Measurements from ENCODE around the gene STK24.
"Not testable (repeated sequence)": the region's sequence is repeated elsewhere in the genome, so short reads cannot be mapped to it uniquely, and the experiment has no call there.

Gene STK24

DNA sequence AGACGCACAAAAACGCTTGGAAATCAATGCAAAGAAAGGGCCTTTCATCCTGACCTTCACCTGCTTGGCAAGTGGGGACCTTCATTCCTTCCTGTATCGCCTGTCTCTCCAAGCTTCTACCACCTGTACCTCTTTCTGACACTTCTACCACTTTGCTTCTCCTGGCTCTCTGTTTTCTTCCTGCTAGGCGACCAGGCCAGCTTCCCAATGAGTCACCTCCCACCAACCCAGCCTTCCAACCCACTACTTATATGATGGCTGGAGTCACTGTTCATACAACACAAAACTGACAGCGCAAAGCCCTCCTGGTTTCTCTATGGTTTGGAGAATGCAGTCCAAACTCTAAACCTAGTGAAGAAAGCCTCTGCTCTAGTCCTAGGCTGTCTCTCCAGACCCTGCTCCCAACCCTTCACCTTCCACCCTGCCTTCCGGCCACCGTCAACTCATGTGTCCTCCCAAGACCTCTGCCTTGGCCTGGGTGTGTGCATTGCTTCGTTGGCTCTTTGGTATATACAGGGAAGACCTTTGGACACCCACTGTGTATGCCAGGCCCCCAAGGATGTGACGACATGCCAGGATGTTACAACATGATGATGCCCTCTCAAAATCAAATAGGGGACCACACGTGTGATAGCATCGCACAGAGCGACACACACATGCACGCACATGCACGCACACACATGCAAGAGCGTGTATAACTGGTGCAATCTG, 148.5 kb downstream of the STK24 start:
- DNase-seq, result no peak

DNA sequence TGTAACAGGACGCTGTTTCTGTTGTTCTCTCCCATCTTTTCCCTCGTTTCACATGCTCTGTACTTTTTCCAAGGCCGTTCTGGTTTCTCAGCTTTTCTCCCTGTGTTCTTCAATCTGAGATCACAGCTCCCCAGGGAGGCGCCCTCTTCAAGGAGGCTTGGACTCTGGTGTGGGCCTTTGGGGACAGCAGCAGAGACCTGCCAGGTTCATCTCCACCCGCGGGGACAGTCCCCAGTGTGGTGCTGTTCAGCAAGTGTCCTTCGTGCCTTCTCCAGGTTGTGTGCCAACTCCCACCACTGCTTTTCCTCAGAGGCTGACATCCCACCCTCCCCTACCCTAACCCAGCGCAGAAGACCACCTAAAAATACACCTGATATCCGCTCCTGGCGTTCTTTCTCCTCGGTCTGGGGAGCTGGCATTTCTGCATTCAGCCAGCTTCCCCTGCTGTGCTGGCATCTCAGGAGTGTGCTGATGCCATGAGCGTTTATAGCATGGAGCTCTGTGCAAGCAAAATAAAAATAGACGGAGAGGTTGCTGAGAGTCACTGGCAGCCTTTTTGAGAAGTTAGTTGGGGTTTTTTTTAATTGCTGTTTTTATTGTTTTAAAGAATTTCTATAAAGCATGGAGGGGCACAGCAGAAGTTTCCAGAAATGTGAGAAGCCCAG, 149.4 kb downstream of the STK24 start:
- DNase-seq, result no peak

DNA sequence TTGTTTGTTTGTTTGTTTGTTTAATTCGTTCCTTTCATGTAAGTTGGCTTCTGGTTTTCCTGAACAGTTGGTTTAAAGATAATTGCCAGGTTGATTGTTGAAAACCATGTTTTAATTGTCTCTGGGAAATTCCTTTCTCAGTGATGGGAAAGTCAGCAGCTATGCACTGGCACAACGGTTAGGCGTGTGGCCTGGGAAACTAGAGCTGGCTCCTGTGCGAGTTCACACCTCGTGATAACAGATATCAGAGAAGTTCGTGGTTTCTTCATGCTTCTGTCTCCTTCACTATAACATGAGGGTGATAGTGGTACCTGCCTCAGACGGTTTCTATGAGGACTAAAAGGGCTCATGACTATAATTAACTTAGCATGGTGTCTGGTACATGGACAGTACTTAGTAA, 153.5 kb downstream of the STK24 start:
- DNase-seq, result no peak

DNA sequence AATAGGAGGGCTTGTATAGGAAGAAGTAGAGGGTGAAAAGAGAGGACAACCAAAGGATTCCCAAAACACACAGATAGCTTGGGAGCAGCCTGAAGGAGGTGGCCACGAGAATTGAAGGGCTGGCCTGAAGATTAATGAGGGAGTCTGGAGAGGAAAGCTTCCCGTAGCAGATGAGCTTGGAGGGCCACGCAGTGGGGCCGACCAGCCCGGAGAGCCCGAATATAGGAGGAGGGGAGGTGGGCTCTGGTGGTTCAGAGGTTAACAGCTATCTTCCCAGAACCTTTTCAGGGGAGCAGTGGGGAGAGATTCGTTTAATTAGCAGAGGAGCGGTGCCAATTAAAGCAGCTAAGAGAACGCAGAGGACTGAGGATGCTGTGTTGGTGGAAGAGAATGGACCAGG, 154.9 kb downstream of the STK24 start:
- no peak for DNase-seq

DNA sequence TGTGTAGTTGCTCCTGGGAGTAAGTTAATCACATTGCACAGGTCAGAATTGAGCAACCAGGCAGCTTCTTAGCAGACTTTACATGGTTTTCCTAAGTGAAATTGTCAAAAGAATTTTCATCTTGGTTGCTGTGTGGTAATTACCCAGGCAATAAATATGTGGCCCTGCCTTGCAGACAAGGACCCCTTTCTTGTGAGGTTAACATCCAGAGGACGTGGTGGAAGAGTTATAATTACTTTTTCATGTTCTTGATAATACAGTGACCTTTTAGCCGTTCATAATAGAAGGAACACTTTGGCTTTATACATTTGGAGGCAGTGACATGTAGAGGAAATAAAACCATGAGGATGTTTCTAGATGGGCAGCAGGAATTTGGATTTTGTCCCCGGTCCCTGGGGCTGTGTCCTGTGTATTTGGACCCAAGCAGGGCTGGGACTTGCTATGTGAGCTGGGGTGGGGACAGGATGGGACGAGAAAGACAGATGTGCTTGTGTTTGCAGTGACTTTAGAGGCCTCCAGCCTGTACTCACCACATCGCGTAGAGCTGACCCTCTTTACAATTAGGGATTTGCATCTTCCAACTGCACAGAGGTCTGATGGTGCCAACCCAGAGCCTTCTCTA, 156.2 kb downstream of the STK24 start:
- no peak for DNase-seq

DNA sequence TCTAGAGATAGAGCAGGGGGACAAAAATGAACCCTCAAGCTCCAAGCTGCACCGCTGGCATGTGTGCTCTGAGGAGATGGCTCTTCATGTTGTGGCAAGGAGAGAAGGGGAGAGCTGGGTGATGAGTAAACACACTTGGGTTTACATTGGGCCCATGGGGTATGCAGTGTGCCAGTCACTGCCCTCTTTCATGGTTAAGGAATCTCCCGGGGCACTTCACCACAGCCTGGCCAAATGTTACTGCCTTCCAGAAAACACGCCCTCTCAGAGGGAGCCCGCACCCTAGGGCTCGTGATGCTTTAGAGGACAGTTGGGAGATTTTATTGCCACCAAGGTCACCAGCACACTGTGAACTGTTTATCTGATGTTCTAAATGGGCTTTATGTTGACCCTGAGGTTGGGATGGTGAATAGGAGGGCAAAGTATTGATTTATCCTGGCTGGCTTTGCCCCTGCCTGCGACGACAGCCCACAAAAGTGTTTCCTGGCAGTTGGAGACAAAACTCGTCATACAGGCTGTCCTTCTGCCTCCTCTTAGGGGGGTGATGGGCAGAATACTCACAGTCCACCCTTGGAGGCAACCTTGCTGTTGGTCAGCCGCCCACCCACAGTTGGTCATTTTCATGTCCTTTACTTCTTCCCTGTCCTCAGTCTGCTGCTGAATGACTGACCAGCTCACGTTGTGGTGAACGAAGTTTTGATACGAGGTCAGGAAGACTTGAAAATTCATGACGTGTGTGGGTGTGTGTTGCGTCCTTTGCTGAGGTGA, 156.9 kb downstream of the STK24 start:
- DNase-seq, result no peak

DNA sequence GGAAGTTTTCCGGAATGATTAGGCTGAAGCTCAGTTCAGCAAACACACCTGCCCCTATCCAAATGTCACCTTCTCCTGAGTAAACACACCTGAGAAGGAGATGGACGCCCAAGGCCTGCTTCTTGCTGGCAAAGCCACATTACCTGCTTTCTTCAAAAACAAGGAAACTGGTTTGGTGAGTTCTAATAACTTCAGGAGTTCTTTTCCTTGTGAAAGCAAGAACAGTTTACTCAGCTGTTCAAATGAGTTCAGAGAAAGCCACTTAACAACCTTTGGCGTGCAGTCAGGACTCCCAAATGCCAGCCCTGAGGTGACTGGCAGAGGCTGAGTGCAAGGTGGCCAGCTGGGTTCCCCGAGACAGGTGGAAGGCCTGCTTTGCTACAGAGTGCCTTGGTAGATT, 160.5 kb downstream of the STK24 start:
- no peak for DNase-seq

DNA sequence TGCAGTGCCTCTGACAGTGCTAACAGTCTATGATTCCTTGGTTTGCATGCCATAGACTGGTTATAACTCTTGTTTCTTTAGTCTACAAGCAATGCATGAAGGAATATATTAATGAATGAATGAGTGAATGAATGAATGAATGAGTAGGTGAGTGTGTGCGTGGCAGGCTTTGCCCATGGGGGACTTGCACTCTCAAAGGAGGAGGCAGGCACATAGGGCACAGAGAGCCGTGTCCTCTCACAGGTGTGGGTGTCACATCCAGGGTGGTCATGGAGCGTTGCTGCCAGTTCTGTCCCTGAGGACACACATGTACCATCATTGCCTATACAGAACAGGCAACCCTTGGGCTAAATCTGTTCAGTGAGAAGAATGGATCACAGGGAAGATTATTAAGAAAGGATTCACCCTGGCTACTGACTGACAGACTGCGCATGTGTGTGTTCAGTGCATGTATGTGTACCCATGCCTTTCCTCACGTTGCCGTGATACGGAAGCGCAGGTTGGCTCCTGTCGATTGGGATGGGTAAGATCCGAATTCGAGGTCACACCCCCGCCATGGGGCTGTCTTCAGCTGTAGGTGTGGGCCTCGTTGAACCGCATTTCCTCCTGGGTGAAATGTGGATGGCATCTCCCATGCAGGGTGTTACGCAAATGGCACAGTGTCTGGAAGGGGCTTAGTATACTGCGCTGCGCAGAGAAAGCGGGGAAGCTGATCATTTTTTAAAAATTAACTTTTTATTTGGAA, 161.4 kb downstream of the STK24 start:
- no peak for DNase-seq

DNA sequence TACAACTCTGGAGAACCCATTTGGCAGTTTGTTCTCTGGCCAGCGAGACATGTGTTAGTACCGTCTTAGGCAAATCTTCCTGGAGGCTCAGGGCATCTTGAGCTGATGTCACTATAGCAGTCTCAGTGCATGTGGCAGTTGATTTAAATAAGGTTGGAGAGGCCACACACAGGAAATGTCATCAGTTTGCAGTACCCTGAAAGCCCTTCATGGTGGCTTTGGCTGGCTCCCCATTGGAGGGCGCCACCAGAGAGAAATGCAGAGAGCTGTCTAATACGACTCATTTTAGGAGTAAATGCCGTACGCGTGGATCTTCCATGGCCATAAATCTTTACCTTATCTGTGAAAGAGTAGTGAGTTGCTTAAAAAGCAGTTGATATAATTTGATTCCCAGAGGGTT, 163.1 kb downstream of the STK24 start:
- DNase-seq, result no peak

DNA sequence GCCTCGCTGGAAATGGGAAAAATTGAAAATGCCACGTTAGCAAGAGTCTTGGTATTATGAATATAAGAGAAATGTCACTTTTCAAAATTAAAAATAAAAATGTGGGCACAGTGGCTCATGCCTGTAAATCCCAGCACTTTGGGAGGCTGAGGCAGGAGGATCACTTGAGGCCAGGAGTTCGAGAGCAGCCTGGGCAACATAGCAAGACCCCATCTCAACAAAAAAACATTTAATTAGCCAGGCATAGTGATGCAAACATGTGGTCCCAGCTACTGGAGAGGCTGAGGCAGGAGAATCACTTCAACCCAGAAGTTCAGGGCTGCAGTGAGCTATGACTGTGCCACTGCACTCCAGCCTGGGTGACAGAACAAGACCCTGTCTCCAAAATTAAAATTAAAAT, 163.6 kb downstream of the STK24 start:
- not testable (repeated sequence) for DNase-seq

DNA sequence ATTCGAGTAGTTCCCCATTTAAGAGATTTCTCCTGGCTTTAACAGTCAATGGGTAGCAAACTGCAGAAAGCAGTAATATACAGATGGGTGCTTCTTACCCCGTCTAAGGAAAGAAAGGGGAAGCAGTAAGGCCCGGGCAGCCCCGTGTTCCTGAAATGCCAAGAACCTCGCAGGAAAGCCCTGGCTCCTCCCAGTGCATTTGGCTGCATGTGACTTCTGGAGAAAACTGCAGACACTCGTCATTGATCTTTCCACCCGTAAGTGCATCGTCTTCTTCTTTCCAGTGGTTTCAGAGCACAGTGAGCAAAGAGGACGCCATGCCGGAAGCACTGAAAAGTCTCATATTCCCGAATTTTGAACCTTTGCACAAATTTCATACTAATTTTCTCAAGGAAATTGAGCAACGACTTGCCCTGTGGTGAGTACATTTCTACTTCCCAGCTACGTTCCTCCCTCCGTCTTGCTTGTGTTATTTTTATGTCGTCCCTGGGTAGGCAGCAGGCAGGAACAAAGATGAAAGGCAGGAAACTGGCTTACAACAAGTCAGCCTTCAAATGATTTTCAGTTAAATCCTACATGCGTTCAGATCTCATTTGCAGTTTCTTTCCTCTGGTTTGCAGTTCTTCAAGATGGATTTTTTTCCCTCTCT, 165.2 kb downstream of the STK24 start:
- DNase-seq, result no peak

DNA sequence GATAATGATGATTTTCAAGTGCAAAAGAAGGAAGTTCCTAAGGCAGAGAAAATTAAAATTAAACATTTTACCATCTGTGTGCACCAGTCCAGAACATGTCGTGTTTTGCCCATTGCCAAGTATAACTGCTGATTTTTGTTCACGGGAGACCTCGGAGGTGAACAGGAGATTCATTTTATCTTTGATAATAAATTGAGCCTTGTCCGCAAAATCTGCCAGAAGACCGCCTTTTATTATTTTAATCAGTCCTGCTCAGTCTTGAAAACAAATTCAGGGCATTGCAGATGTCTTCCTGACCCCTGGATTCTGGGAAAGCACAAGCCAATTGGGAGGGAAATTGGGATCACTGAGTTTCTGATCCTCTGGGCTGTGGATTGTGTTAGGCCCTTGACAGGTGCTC, 165.9 kb downstream of the STK24 start:
- DNase-seq, result no peak

DNA sequence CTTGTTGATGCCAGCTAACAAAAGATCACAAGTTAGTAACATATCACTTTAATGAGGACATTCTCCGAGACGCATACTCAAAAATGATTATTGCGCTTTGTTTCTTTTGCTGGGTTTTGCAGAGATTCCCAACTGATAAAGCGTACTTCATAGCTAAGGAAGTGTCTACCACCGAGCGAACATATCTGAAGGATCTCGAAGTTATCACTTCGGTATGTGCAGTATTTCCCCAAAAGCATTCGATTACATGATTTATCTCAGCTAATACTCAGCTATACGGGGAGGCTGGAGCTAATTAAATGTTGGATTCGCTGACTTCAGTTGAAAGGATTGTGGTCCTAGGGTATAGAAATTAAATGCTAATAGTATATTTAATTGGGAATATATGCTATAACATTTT, 166.3 kb downstream of the STK24 start:
- DNase-seq, result no peak

DNA sequence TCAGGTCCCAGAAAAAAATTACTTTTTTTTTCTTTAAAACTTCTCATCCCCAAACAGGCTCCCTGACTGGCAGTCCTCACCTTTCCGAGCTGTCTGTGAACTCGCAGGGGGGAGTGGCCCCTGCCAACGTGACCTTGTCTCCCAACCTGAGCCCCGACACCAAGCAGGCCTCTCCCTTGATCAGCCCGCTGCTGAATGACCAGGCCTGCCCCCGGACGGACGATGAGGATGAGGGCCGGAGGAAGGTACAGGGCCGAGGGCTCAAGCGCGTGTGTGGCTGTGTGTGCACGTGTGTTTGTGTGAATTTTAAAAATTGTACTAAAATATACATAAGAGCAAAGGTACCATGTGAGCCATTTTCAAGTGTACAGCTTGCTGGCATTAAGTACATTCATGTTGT, 167.6 kb downstream of the STK24 start:
- DNase-seq, result no peak

DNA sequence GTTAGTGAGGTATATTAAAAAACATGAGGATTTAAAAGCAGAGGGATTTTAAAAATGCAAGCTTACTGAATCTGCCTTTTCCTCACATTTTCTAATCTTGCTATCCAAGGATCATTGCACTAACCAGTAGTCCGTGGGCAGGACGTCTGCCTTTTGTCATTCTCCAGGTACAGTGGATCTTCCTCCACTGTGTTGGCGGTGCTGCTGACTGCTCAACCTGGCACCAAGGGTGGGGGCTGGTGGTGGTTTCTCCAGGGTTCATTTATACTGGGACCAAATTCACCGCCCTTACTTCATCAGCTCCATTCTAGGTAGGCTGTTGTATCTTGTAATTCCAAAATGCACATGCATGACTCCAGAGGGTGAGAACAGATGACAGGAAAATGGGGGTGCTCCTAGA, 169.3 kb downstream of the STK24 start:
- DNase-seq, result no peak

DNA sequence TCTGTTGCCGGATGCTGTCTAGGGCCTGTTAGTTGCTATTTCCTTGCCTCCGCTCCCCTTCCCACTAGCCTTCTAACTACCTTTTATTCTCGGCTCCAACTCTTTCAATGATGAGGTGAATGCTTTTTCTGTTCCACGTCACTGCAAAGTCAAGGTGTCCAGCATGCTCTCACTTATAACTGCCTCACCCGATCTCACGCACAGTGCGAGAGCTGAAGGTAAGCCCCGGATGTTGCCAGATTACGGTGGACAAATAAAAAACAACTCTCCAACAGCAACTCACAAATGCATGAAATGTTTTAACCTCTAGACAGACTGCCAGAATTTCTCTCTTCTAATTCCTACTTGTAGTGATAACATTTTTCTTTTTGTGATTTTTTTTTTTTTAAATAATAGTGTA, 169.9 kb downstream of the STK24 start:
- no peak for DNase-seq

DNA sequence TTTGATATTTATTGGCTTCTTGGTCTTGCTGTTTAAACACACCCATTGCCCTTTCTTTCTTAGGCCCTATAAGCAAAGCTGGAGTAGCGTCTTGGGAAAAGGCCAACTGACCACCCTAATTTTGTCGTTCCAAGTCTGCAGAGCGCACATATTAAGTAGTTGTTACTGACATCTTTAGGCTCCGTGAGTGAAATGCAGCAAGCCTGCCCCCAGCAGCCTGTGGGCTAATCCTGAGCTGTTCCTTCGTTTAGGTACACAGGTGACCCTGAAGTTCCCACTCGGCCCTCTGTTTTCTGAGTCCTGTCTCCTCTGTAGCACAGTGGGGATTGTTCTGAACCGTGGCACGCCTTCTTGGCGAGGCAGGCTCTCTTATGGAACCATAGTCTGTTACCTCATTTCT, 170.5 kb downstream of the STK24 start:
- DNase-seq, result no peak

DNA sequence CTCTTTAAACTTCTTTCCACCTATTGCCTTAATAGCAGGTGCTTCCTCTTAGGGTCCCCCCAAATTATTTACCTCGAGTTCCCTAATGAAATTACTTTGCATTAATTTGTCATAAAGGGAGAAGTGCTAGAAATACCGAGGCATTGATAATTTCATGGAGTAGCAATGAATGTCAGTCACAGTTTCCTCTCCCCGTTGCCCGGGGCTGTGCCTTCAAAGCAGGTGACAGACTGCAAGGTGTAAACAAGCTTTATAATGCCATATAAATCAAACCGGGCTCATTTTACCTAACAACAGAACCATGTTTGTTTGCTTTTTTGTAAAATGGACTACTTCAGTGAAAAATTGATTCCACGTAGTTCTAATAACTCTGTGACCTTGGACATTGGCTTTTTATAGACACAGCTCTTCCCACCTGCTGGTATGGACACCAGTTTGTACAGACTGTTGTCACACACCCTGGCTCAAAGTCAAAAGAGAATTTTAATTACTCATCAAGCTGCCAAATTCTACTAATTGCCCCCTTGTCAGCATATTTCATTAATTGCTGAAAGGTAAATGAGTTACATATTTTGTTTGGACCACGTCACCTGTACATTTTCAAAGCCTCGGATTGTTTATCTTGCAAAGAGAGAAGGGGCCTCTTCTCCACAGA, 171.1 kb downstream of the STK24 start:
- DNase-seq, result no peak

DNA sequence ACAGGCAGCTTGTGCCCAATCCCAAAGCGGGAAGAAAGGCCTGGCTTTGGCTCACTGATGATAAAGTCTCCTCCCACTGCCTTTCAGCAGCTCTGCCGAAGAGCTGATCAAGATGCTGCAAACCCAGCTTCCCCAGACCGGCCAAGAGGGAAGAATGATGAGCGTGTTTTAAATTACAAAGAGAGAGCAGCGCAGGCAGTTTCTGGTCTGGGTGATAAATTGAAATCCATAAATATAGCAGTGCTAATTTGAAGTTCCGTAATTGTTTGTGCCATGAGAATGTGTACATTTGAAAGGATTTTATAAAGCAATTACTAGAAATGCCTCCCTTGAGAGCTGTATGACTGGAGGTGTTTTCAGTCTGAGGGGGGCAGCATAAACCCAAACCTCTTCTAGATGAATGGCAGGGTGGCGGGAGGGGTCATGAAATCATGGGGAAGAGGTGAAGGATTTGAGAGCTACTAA, 171.8 kb downstream of the STK24 start:
- DNase-seq, result no peak

DNA sequence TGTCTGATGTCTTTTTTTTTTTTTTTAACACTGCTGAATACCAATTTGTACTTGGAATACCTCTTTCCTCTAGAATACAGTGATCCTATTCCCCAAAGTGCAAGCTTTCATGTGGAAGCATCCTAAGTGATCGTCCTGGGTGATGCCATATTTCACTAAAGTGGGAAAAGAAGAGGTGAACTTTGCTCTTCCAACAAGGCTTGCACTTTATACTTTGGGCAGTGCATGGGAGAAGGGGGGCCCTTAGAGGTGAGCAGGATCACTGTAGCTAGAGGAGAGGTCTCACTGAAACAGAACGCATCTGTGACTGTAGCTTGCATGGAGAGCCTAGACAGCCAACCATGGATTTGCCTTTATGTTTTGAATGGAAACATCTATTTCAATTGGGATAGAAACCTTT, 173.8 kb downstream of the STK24 start:
- no peak for DNase-seq

DNA sequence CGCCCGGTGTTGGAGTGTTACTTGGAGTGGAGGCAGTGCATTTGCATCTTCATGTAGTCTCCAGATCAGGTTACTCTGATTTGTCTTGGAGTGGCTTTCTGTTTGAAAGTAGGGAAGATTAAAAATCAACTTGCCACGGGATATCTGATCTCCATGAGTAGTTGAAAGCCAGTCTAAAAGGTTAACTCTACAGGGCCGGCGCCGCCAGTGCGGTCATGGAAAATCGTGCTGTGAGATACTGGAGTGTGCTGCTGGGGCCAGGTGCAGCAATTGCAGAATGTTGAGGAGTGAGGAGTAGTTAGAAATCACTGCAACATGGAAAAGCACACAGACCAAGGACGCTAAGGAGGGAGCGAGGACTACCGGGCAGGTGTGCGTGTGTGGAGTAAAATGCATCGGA, 175.0 kb downstream of the STK24 start:
- no peak for DNase-seq

DNA sequence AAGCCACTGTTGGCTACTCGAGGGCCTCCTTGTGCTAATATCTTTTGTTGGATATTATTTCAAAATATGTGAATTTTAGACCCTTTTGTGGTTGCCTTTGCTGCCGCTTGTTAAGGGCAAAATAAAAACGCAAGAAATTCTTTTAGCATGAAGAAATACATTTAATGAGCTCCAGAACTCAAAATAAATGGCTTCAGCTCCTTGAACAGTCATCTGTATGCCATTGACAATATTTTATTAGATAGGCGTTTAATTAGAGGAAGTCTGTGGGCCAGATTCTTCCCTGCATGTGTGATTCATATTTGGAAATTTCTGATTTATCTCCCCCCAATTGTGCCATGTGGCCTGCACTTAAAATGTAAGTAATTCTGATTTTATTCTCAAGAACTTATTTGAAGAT, 177.2 kb downstream of the STK24 start:
- DNase-seq, result no peak
